B cell (primary cell): ENCODE measurements around the gene IL1RAP. TPM values are rescaled to one million over a fixed set of nuclear protein-coding genes. Genes with fewer than 3 reads are reported as not detected.

ENCODE experiments used
- ATAC-seq: fragments of 200-7000 bp; cut with Tn5 transposase; one replicate; pipeline ENCODE4 v1.10.0; 2021; ENCODE audit warnings: low read depth, mild to moderate bottlenecking, moderate number of reproducible peaks, moderate library complexity
- CTCF ChIA-PET: fragments of 350-600 bp; sonication (Branson Sonifier 250); formaldehyde crosslinking; loops from one replicate; lab custom pipeline; 2021; ENCODE audit warnings: antibody characterized with exemption, inconsistent platforms; lab: Charles Lee
- POLR2A ChIA-PET: fragments of 350-600 bp; sonication (Branson Sonifier 250); formaldehyde crosslinking; loops from one replicate; lab custom pipeline; 2021; ENCODE audit warnings: antibody characterized with exemption; lab: Charles Lee
- DNase-seq: peaks from one replicate; pipeline ENCODE4 v3.0.0; 2013
- H2AFZ ChIP-seq: 2 replicates; pipeline ENCODE4 v1.6.1; 2012; ENCODE audit warnings: mild to moderate bottlenecking, low read depth, low read length; ENCODE audit not compliant: insufficient read depth, poor library complexity, severe bottlenecking
- H3K27ac ChIP-seq, 2 donors: 1 replicate in 1 of 2; 2 replicates in 1 of 2; pipeline ENCODE4 v1.5.1; 2012 to 2013; ENCODE audit warnings: low read length in 2 of 2, mild to moderate bottlenecking in 2 of 2, moderate library complexity in 1 of 2
- H3K27me3 ChIP-seq, 4 experiments: fragments of 200-600 bp in 1 of 4; sonication (generic) in 1 of 4; replicated peaks in 1 of 4; 1 replicate in 2 of 4; 2 replicates in 2 of 4; pipeline versions ENCODE4 v1.6.1 to v1.7.0; 2013 to 2016; ENCODE audit warnings: low read length in 3 of 4, mild to moderate bottlenecking in 2 of 4, mixed read lengths in 1 of 4, moderate library complexity in 1 of 4; ENCODE audit not compliant: insufficient read depth in 4 of 4, control insufficient read depth in 3 of 4; ENCODE audit errors: control extremely low read depth in 1 of 4
- H3K36me3 ChIP-seq, 2 experiments: replicated peaks in 1 of 2; 1 replicate in 1 of 2; 2 replicates in 1 of 2; pipeline versions ENCODE4 v1.6.1 to v1.7.1; 2013; ENCODE audit warnings: low read length in 1 of 2; ENCODE audit not compliant: insufficient read depth in 2 of 2, control insufficient read depth in 1 of 2; ENCODE audit errors: control extremely low read depth in 1 of 2, extremely low read depth in 1 of 2
- H3K4me1 ChIP-seq, 2 donors: fragments of 200-600 bp in 1 of 2; sonication (generic) in 1 of 2; 1 replicate in 1 of 2; 2 replicates in 1 of 2; pipeline versions ENCODE4 v1.5.1 to v1.6.1; 2013 to 2017; ENCODE audit warnings: low read length in 2 of 2; ENCODE audit not compliant: control insufficient read depth in 2 of 2, insufficient read depth in 2 of 2
- H3K4me2 ChIP-seq: replicated peaks from 2 replicates; pipeline ENCODE3; 2012; ENCODE audit warnings: mild to moderate bottlenecking, low read depth, low read length; ENCODE audit not compliant: poor library complexity, severe bottlenecking
- H3K4me3 ChIP-seq, 5 experiments: fragments of 200-600 bp in 1 of 5; sonication (generic) in 1 of 5; 1 replicate in 3 of 5; 2 replicates in 2 of 5; pipeline versions ENCODE4 v1.5.1 to v1.7.0; 2011 to 2016; ENCODE audit warnings: low read length in 4 of 5, mild to moderate bottlenecking in 4 of 5, low read depth in 2 of 5, control low read depth in 1 of 5, moderate library complexity in 1 of 5; ENCODE audit not compliant: insufficient read depth in 1 of 5; ENCODE audit errors: control extremely low read depth in 1 of 5, extremely low read depth in 1 of 5
- H3K79me2 ChIP-seq: fragments of 200-600 bp; sonication (generic); one replicate; pipeline ENCODE4 v1.6.0; 2016; ENCODE audit warnings: low read length; ENCODE audit not compliant: control insufficient read depth, insufficient read depth
- H3K9ac ChIP-seq: fragments of 200-600 bp; sonication (generic); 2 replicates; pipeline ENCODE4 v1.6.1; 2017; ENCODE audit warnings: mild to moderate bottlenecking, low read length, moderate library complexity
- H3K9me3 ChIP-seq, 3 donors: one replicate each; pipeline versions ENCODE4 v1.6.1 to v1.7.1; 2013; ENCODE audit warnings: low read length in 2 of 3; ENCODE audit not compliant: control insufficient read depth in 2 of 3, insufficient read depth in 1 of 3; ENCODE audit errors: control extremely low read depth in 1 of 3
- H4K20me1 ChIP-seq: 2 replicates; pipeline ENCODE4 v1.6.0; 2012; ENCODE audit warnings: mild to moderate bottlenecking, low read length; ENCODE audit not compliant: insufficient read depth, control insufficient read depth, poor library complexity, severe bottlenecking
- H3K27ac Mint-ChIP-seq: one replicate; pipeline ENCODE4 v1.8.0; 2021; ENCODE audit warnings: mixed read lengths
- H3K27me3 Mint-ChIP-seq: one replicate; pipeline ENCODE4 v1.8.0; 2021; ENCODE audit warnings: mixed read lengths
- H3K4me1 Mint-ChIP-seq: one replicate; pipeline ENCODE4 v1.8.0; 2021; ENCODE audit warnings: mixed read lengths
- H3K4me3 Mint-ChIP-seq: one replicate; pipeline ENCODE4 v1.8.0; 2021; ENCODE audit warnings: mixed read lengths
- H3K9me3 Mint-ChIP-seq: one replicate; pipeline ENCODE4 v1.8.0; 2022; ENCODE audit warnings: mixed read lengths; ENCODE audit not compliant: insufficient read depth
- EZH2 ChIP-seq: IDR thresholded peaks from 2 replicates; pipeline ENCODE4 v1.6.1; 2012; ENCODE audit warnings: borderline replicate concordance, low read depth, mild to moderate bottlenecking, moderate library complexity, low read length; ENCODE audit not compliant: insufficient read depth, poor library complexity, severe bottlenecking
- WGBS: methylation state at CpG from one replicate; pipeline ENCODE4 v1.1.5; 2013; ENCODE audit warnings: missing lambda C conversion rate; ENCODE audit not compliant: insufficient coverage; 5-methylcytosine and 5-hydroxymethylcytosine counted together
- intact Hi-C: fragments of 100-400 bp; cut with micrococcal nuclease; formaldehyde crosslinking; loops from one replicate; pipeline ENCODE4 v1.10.0; 2022
- polyA plus RNA-seq: library from polyadenylated mRNA; depleted of rRNA; stranded (reverse); fragments of >200 nt; gene quantifications from 2 replicates; pipeline ENCODE4 v1.2.3, GENCODE V29; 2012
- total RNA-seq, 2 donors: library from RNA; stranded (reverse); fragments of 120-200 nt in 1 of 2; gene quantifications; 1 replicate in 1 of 2; 2 replicates in 1 of 2; pipeline versions ENCODE4 v1.2.3 to v1.2.4, GENCODE V29; 2013 to 2022
- TF ChIP-seq, protein P1 (sequence below): fragments of 200-600 bp; IDR thresholded peaks from one replicate; pipeline ENCODE4 v1.8.0; 2022; ENCODE audit warnings: antibody characterized with exemption, mild to moderate bottlenecking

IL1RAP gene
- total and polyA plus RNA-seq, 2 donors (not counting 1 experiment from before 2014, with no cell fraction given), result 2.3 to 11.5 TPM

DNA sequence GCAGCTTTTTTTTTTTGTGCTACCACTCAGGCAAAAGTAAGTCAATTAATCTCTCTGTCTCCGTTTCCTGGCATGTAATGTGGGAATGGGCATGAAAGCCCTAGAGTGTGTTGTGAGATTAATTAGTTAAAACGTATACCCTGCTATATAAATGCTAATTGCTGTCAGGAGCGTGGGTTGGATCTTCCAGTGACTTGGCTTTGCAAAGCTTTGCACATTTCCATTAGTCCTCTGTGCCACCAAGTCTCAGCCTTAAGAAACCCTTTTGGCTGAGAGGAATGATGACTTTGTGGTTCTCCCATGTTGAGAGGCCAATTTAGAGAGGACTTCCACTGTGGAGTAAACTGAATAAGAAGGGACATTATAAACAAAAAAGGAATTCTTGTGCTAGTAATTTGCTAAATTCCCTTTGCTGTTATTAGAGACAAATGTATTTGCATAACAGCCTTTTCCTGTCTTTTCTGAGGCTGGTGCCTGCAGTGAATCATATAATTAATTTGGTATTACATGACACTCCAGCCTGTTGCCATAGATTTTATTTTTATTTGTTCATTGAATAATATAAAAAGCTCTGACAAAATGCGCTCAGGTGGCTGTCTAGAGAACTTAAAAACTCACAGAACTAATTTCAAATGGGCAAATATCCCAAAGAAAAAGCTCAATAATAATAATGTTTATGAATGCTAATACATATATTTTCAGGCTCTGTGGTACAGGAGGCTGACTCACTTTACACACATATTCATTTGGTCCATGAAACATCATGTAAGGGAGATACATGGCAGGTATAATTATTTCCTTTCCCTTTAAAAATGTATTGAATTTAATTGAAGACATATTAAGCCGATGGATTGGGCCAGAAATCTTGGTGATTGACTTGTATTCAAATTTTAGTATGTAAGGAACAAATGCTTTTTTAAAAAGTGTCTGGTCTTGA is 82.7 kb downstream of the IL1RAP start:
- H3K27ac Mint-ChIP-seq, result no peak overlapping the region

More for the DNA sequence above, 82.7 kb downstream of the IL1RAP start:
- DNase-seq, result no peak
- Histone ChIP-seq H3K4me2 (no peak overlapping the region), H3K27ac (no peak overlapping the region), H3K4me3 (no peak overlapping the region), H3K9me3 (no peaks in the 10 kb centered on the region), H3K4me1 (no peaks in the 10 kb centered on the region), H3K36me3 (no peaks in the 10 kb centered on the region), H2AFZ (no peak overlapping the region), H3K27me3 (no peaks in the 10 kb centered on the region), H4K20me1 (no peaks in the 10 kb centered on the region), H3K9ac (no peak overlapping the region), H3K79me2 (no peaks in the 10 kb centered on the region)
- ChIA-PET CTCF (interaction anchor here (0.6 kb wide), 2 partner anchors 162 to 1643 kb away, joined by 5 to 9 read pairs; no protein-coding TSS in a partner anchor), POLR2A (no interaction called here)
- ATAC-seq, result no peak
- no CpG with 5 or more reads among the region's 5 CpGs for WGBS
- no peaks in the 10 kb centered on the region for H3K27me3 Mint-ChIP-seq
- H3K4me3 Mint-ChIP-seq, result no peak overlapping the region
- peaks cover 2% of the 10 kb centered on the region for H3K9me3 Mint-ChIP-seq
- no peak for TF ChIP-seq EZH2
- TF ChIP-seq, protein P1, sequence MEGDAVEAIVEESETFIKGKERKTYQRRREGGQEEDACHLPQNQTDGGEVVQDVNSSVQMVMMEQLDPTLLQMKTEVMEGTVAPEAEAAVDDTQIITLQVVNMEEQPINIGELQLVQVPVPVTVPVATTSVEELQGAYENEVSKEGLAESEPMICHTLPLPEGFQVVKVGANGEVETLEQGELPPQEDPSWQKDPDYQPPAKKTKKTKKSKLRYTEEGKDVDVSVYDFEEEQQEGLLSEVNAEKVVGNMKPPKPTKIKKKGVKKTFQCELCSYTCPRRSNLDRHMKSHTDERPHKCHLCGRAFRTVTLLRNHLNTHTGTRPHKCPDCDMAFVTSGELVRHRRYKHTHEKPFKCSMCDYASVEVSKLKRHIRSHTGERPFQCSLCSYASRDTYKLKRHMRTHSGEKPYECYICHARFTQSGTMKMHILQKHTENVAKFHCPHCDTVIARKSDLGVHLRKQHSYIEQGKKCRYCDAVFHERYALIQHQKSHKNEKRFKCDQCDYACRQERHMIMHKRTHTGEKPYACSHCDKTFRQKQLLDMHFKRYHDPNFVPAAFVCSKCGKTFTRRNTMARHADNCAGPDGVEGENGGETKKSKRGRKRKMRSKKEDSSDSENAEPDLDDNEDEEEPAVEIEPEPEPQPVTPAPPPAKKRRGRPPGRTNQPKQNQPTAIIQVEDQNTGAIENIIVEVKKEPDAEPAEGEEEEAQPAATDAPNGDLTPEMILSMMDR, result no peak
- intact Hi-C loops, result no loop called here
- no peaks in the 10 kb centered on the region for H3K4me1 Mint-ChIP-seq
